HepG2 (cell line): ENCODE measurements around the gene ATP1A2. TPM values are rescaled to one million over a fixed set of nuclear protein-coding genes. Genes with fewer than 3 reads are reported as not detected.

ENCODE experiments used
- ATAC-seq: fragments of 200-7000 bp; cut with Tn5 transposase; 3 replicates; pipeline ENCODE4 v1.9.1; 2020; ENCODE audit warnings: mild to moderate bottlenecking, moderate library complexity
- BruUV-seq: library from RNA; stranded (reverse); fragments of 400-500 nt; replicated peaks from 2 replicates; lab custom pipeline; 2021; lab: Mats Ljungman, UMichigan
- CTCF ChIA-PET: fragments of 300-600 bp; formaldehyde crosslinking; extraction: SDS; loops from one replicate; lab custom pipeline; 2021; ENCODE audit warnings: low total read pairs, inconsistent platforms, low intra/inter-chr PET ratio; lab: Yijun Ruan, JAX
- POLR2A ChIA-PET: fragments of 350-600 bp; sonication (Branson Sonifier 250); formaldehyde crosslinking; loops from one replicate; lab custom pipeline; 2020; ENCODE audit warnings: antibody characterized with exemption, inconsistent platforms; lab: Yijun Ruan, JAX
- DNase-seq: peaks from one replicate; pipeline ENCODE4 v3.0.0-alpha.2; 2015; ENCODE audit warnings: low spot score
- FAIRE-seq: peaks from 3 replicates; lab custom pipeline; 2011; peaks lifted over from hg19 to GRCh38; lab: Jason Lieb, UNC
- H2AFZ ChIP-seq: one replicate; pipeline ENCODE4 v1.6.1; 2011; ENCODE audit warnings: low read length, inconsistent platforms
- H3K27ac ChIP-seq: fragments of 300-600 bp; 3 replicates; pipeline ENCODE4 v1.8.0; 2011; ENCODE audit warnings: mixed run types, mild to moderate bottlenecking, mixed read lengths, low read length, inconsistent platforms; ENCODE audit not compliant: insufficient read depth; ENCODE audit errors: extremely low read length
- H3K27me3 ChIP-seq, 2 experiments: fragments of 200-600 bp in 1 of 2; 2 replicates in 1 of 2; 3 replicates in 1 of 2; pipeline versions ENCODE4 v1.6.0 to v1.8.0; 2011; ENCODE audit warnings: low read length in 2 of 2, mild to moderate bottlenecking in 2 of 2, moderate library complexity in 2 of 2, inconsistent platforms in 1 of 2; ENCODE audit not compliant: insufficient read depth in 2 of 2, control insufficient read depth in 1 of 2
- H3K36me3 ChIP-seq, 2 experiments: fragments of 200-600 bp in 1 of 2; replicated peaks in 1 of 2; 2 replicates in 1 of 2; 3 replicates in 1 of 2; pipeline versions ENCODE4 v1.5.1 to v1.8.0; 2011; ENCODE audit warnings: low read length in 2 of 2, inconsistent platforms in 1 of 2; ENCODE audit not compliant: insufficient read depth in 2 of 2, control insufficient read depth in 1 of 2
- H3K4me1 ChIP-seq: 2 replicates; pipeline ENCODE4 v1.5.1; 2012; ENCODE audit warnings: low read length, inconsistent platforms; ENCODE audit not compliant: insufficient read depth
- H3K4me2 ChIP-seq: 2 replicates; pipeline ENCODE4 v1.6.0; 2011; ENCODE audit warnings: low read depth, low read length, inconsistent platforms
- H3K4me3 ChIP-seq, 3 experiments: fragments of 200-600 bp in 1 of 3; sonication (generic), shearing (Covaris generic) in 1 of 3; replicated peaks in 1 of 3; 2 replicates each; pipeline ENCODE4 v1.5.1; 2011 to 2016; ENCODE audit warnings: low read length in 3 of 3, inconsistent platforms in 2 of 3, low read depth in 2 of 3, mild to moderate bottlenecking in 2 of 3, control low read depth in 1 of 3, mixed read lengths in 1 of 3; ENCODE audit not compliant: insufficient read depth in 1 of 3
- H3K79me2 ChIP-seq: one replicate; pipeline ENCODE4 v1.6.1; 2011; ENCODE audit warnings: low read length, inconsistent platforms; ENCODE audit not compliant: insufficient read depth
- H3K9ac ChIP-seq: 2 replicates; pipeline ENCODE4 v1.6.0; 2011; ENCODE audit warnings: mild to moderate bottlenecking, low read depth, low read length, inconsistent platforms; ENCODE audit not compliant: insufficient read depth
- H3K9me3 ChIP-seq: 2 replicates; pipeline ENCODE4 v1.5.1; 2012; ENCODE audit warnings: mild to moderate bottlenecking, low read length
- H4K20me1 ChIP-seq: 2 replicates; pipeline ENCODE4 v1.6.0; 2011; ENCODE audit warnings: inconsistent platforms, mild to moderate bottlenecking, low read length, moderate library complexity; ENCODE audit not compliant: insufficient read depth
- EEA1 ChIP-seq: sonication (generic); formaldehyde crosslinking; IDR thresholded peaks from 2 replicates; pipeline ENCODE4 v1.5.1; 2020; ENCODE audit warnings: mild to moderate bottlenecking, missing genetic modification reagents, borderline replicate concordance
- HDAC1 ChIP-seq: sonication (generic); formaldehyde crosslinking; IDR thresholded peaks from 2 replicates; pipeline ENCODE4 v1.5.1; 2020; ENCODE audit warnings: mild to moderate bottlenecking, missing genetic modification reagents
- SIX4 ChIP-seq: sonication (generic); formaldehyde crosslinking; IDR thresholded peaks from 2 replicates; pipeline ENCODE4 v1.4.0; 2020; ENCODE audit warnings: missing genetic modification reagents
- ZNF225 ChIP-seq: sonication (generic); formaldehyde crosslinking; IDR thresholded peaks from 2 replicates; pipeline ENCODE4 v1.4.0; 2020; ENCODE audit warnings: mild to moderate bottlenecking, missing genetic modification reagents
- ZNF430 ChIP-seq: sonication (generic); formaldehyde crosslinking; IDR thresholded peaks from 2 replicates; pipeline ENCODE4 v1.9.0; 2021; ENCODE audit warnings: mild to moderate bottlenecking, missing genetic modification reagents
- ZNF772 ChIP-seq: sonication (generic); formaldehyde crosslinking; IDR thresholded peaks from 2 replicates; pipeline ENCODE4 v1.5.0; 2020; ENCODE audit warnings: mild to moderate bottlenecking, missing genetic modification reagents
- WGBS: methylation state at CpG from one replicate; pipeline ENCODE4 v1.1.6; 2017; ENCODE audit warnings: low lambda C conversion rate; 5-methylcytosine and 5-hydroxymethylcytosine counted together
- in situ Hi-C: cut with HindIII; loops from 2 replicates; pipeline ENCODE4 v1.10.0; 2017; ENCODE audit warnings: low pct_unique_long_range_greater_than_20kb; ENCODE audit not compliant: extremely low pct_ligation_motif_present
- intact Hi-C: fragments of 100-400 bp; cut with micrococcal nuclease; formaldehyde crosslinking; loops from one replicate; pipeline ENCODE4 v1.10.0; 2022; ENCODE audit not compliant: unreplicated experiment
- polyA plus RNA-seq, 8 experiments: library from polyadenylated mRNA; depleted of rRNA in 3 of 8; stranded (reverse) in 7 of 8; unstranded in 1 of 8; fragments of >200 nt; fragmentation: Illumina TruSeq in 4 of 8; extraction: Trizol in 4 of 8; gene quantifications; 2 replicates each; pipeline versions ENCODE4 v1.2.1 to v1.2.3, GENCODE V29; 2011 to 2016; ENCODE audit warnings: low read depth in 4 of 8, missing spikeins in 1 of 8, mixed read lengths in 1 of 8; ENCODE audit not compliant: insufficient read depth in 1 of 8
- total RNA-seq, 5 experiments: library from RNA; depleted of rRNA; stranded (reverse); fragments of >200 nt; fragmentation: Illumina TruSeq; extraction: Trizol; gene quantifications; 2 replicates each; pipeline ENCODE4 v1.2.3, GENCODE V29; 2016; ENCODE audit warnings: low read depth in 1 of 5
- TF ChIP-seq, protein P1 (sequence below): sonication (generic); formaldehyde crosslinking; IDR thresholded peaks from 2 replicates; pipeline ENCODE4 v1.8.0; 2022; ENCODE audit warnings: missing genetic modification reagents, mild to moderate bottlenecking, borderline replicate concordance
- TF ChIP-seq, protein P2 (sequence below): sonication (generic); formaldehyde crosslinking; IDR thresholded peaks from 2 replicates; pipeline ENCODE4 v1.4.0; 2020; ENCODE audit warnings: missing genetic modification reagents, borderline replicate concordance

ATP1A2 gene
- total and polyA plus RNA-seq, 2 of the 13 experiments (the other 11 are each of a cell fraction or from before 2014, with no cell fraction given): 0.16 TPM; not detected in 1

- in situ Hi-C loops (loop anchor here (5.0 kb wide), 2 partner anchors 62 to 102 kb away; no protein-coding TSS in a partner anchor), intact Hi-C loops (loop anchor here (10.0 kb wide), 1 partner anchor 185 kb away; no protein-coding TSS in a partner anchor)
- Histone ChIP-seq H3K4me3 (no peak within 1 kb of the TSS), H3K4me2 (no peak within 1 kb of the TSS), H3K79me2 (no peaks in the 10 kb centered on the region), H3K9ac (no peak within 1 kb of the TSS), H3K27me3 (peaks cover 1 to 24% of the 10 kb centered on the region in 2 experiments; a peak in 3 of 5 replicates), H3K9me3 (no peaks in the 10 kb centered on the region), H3K4me1 (peaks cover 37% of the 10 kb centered on the region), H3K36me3 (no peaks in the 10 kb centered on the region), H2AFZ (no peak within 1 kb of the TSS), H4K20me1 (no peaks in the 10 kb centered on the region), H3K27ac (no peak within 1 kb of the TSS)
- BruUV-seq: no TSS peak
- FAIRE-seq (no peak), DNase-seq (no peak), ATAC-seq (no peak)
- CTCF ChIA-PET: no interaction called here
- no peak for TF ChIP-seq ZNF430 (CRISPR knock-in tag)
- TF ChIP-seq EEA1: no peak
- no peak for TF ChIP-seq ZNF772
- no peak for TF ChIP-seq SIX4
- TF ChIP-seq ZNF225: no peak
- TF ChIP-seq, protein P1, sequence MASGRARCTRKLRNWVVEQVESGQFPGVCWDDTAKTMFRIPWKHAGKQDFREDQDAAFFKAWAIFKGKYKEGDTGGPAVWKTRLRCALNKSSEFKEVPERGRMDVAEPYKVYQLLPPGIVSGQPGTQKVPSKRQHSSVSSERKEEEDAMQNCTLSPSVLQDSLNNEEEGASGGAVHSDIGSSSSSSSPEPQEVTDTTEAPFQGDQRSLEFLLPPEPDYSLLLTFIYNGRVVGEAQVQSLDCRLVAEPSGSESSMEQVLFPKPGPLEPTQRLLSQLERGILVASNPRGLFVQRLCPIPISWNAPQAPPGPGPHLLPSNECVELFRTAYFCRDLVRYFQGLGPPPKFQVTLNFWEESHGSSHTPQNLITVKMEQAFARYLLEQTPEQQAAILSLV (CRISPR knock-in tag): no peak
- TF ChIP-seq, protein P2, sequence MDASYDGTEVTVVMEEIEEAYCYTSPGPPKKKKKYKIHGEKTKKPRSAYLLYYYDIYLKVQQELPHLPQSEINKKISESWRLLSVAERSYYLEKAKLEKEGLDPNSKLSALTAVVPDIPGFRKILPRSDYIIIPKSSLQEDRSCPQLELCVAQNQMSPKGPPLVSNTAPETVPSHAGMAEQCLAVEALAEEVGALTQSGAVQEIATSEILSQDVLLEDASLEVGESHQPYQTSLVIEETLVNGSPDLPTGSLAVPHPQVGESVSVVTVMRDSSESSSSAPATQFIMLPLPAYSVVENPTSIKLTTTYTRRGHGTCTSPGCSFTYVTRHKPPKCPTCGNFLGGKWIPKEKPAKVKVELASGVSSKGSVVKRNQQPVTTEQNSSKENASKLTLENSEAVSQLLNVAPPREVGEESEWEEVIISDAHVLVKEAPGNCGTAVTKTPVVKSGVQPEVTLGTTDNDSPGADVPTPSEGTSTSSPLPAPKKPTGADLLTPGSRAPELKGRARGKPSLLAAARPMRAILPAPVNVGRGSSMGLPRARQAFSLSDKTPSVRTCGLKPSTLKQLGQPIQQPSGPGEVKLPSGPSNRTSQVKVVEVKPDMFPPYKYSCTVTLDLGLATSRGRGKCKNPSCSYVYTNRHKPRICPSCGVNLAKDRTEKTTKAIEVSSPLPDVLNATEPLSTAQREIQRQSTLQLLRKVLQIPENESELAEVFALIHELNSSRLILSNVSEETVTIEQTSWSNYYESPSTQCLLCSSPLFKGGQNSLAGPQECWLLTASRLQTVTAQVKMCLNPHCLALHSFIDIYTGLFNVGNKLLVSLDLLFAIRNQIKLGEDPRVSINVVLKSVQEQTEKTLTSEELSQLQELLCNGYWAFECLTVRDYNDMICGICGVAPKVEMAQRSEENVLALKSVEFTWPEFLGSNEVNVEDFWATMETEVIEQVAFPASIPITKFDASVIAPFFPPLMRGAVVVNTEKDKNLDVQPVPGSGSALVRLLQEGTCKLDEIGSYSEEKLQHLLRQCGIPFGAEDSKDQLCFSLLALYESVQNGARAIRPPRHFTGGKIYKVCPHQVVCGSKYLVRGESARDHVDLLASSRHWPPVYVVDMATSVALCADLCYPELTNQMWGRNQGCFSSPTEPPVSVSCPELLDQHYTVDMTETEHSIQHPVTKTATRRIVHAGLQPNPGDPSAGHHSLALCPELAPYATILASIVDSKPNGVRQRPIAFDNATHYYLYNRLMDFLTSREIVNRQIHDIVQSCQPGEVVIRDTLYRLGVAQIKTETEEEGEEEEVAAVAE (CRISPR knock-in tag): no peak
- TF ChIP-seq HDAC1: no peak
- POLR2A ChIA-PET: interaction anchor here (1.5 kb wide), 2 partner anchors 73 to 101 kb away, joined by 3 to 4 read pairs; partner anchors contain the start of gene DCAF8
- 35% methylated on average over 14 of the region's 15 CpGs for WGBS
These were observed 74.4 kb downstream of the ATP1A2 start, which contains the start of gene CASQ1 for GRCh38 chr1:160189649-160190625. TSS of gene CASQ1 (plus strand) at chr1:160190575. CDS start at chr1:160190752, 177 bp downstream.
